ENCODE results near the gene SPO11. TPM values are rescaled to one million over a fixed set of nuclear protein-coding genes. Genes with fewer than 3 reads are reported as not detected.

The SPO11 gene
- total RNA-seq, 2 donors from 2014 or later = not detected

DNA sequence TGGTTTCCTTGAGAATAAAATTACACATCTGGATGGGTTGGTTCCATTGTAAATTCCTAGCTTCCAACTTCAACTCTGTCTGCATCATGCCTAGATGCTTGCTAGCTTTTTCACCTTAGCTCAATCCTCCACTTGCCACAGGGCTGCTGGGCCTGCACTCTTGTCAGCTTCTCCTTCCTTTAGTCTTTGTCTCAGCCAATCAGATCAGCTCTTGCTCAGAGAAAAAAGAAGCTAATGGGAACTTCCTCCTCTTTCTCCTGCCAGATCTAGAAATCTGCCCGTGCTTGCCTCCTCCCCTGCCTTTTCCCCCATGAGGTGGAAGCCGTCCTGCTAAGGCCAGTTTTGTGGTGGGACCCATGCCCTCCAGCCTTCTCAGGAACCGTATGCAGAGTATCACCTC, 40.0 kb downstream of the SPO11 start:
- Histone ChIP-seq H3K27me3 (no peaks in the 10 kb centered on the region), H3K9me3 (no peaks in the 10 kb centered on the region), H3K36me3 (peaks cover 95% of the 10 kb centered on the region), H3K4me3 (no peak overlapping the region), H3K27ac (no peak overlapping the region), H3K4me1 (peaks cover 0 to 5% of the 10 kb centered on the region in 2 donors)
- DNase-seq (ENCODE audit: low spot score) = no peak
- TF ChIP-seq, protein P1, sequence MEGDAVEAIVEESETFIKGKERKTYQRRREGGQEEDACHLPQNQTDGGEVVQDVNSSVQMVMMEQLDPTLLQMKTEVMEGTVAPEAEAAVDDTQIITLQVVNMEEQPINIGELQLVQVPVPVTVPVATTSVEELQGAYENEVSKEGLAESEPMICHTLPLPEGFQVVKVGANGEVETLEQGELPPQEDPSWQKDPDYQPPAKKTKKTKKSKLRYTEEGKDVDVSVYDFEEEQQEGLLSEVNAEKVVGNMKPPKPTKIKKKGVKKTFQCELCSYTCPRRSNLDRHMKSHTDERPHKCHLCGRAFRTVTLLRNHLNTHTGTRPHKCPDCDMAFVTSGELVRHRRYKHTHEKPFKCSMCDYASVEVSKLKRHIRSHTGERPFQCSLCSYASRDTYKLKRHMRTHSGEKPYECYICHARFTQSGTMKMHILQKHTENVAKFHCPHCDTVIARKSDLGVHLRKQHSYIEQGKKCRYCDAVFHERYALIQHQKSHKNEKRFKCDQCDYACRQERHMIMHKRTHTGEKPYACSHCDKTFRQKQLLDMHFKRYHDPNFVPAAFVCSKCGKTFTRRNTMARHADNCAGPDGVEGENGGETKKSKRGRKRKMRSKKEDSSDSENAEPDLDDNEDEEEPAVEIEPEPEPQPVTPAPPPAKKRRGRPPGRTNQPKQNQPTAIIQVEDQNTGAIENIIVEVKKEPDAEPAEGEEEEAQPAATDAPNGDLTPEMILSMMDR (IDR thresholded peaks at IDR 0.05) = no peak

DNA sequence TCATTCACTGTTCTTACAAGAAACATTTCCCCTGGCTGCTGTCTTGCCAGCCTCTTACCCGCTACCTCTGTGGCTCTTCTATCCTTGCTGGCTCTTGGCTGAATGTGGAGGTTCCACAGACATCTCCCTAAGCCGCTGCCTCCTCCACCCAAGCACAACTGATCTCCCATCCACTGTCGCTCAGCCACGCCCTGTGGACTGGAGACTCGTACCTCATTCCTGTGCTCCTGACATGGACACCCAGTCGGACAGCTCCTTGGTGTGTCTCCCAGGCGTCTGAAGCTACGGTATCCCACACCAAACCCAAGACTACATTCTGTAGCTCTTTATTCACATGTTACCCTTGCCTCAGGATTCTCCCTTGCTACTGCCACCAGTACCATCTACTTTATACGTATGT, 40.7 kb downstream of the SPO11 start:
- no peak overlapping the region for H3K4me3 ChIP-seq
- H3K27ac ChIP-seq = no peak overlapping the region
- TF ChIP-seq, protein P1 (IDR thresholded peaks at IDR 0.05) = no peak
- peaks cover 0 to 6% of the 10 kb centered on the region in 2 donors for H3K4me1 ChIP-seq
- H3K9me3 ChIP-seq = no peaks in the 10 kb centered on the region
- DNase-seq (ENCODE audit: low spot score) = no peak
- H3K27me3 ChIP-seq = no peaks in the 10 kb centered on the region
- H3K36me3 ChIP-seq = peaks cover 99% of the 10 kb centered on the region

DNA sequence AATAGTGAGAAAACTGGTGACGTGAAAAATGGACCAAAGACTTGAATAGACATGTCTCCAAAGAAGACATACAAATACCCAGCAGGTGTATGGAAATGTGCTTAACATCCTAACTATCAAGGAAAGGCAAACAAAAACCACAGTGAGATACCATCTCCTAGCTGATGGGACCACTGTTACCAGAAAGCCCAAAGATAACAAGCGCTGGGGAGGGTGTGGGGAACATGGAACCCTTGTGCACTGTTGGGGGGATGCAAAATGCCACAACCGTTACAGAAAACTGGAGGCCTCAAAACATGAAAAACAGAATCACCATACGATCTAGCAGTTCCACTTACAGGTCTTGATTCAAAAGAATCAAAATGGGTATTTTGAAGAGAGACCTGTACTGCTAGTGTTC, 41.8 kb downstream of the SPO11 start:
- Histone ChIP-seq H3K27ac (no peak overlapping the region), H3K4me3 (no peak overlapping the region), H3K36me3 (peaks cover 98% of the 10 kb centered on the region), H3K27me3 (no peaks in the 10 kb centered on the region), H3K4me1 (peaks cover 0 to 9% of the 10 kb centered on the region in 2 donors), H3K9me3 (no peaks in the 10 kb centered on the region)
- DNase-seq (ENCODE audit: low spot score) = no peak
- TF ChIP-seq, protein P1 (IDR thresholded peaks at IDR 0.05) = no peak

DNA sequence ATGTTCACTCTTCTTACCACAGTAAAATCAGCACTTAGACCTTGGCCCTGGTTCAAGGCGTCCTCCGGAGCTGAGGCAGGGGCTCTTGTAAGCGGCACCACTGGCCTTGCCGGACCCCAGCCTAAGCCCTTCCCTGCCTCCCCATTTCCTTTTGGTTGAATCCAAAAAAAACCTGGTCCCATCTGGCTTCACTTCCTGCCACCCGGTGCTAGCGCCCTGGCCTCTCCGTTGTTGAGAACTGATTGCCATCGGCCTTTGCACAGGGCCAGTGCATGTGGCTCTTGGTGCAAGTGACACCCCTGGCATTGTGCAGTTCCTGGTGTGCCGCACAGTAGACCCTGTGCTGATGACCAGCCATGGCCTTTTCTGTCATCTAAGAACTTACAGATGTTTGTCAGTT, 42.6 kb downstream of the SPO11 start:
- H3K4me1 ChIP-seq = peaks cover 0 to 9% of the 10 kb centered on the region in 2 donors
- peaks cover 97% of the 10 kb centered on the region for H3K36me3 ChIP-seq
- DNase-seq (ENCODE audit: low spot score) = no peak
- H3K9me3 ChIP-seq = no peaks in the 10 kb centered on the region
- no peak overlapping the region for H3K4me3 ChIP-seq
- TF ChIP-seq, protein P1 (IDR thresholded peaks at IDR 0.05) = no peak
- no peak overlapping the region for H3K27ac ChIP-seq
- H3K27me3 ChIP-seq = no peaks in the 10 kb centered on the region

DNA sequence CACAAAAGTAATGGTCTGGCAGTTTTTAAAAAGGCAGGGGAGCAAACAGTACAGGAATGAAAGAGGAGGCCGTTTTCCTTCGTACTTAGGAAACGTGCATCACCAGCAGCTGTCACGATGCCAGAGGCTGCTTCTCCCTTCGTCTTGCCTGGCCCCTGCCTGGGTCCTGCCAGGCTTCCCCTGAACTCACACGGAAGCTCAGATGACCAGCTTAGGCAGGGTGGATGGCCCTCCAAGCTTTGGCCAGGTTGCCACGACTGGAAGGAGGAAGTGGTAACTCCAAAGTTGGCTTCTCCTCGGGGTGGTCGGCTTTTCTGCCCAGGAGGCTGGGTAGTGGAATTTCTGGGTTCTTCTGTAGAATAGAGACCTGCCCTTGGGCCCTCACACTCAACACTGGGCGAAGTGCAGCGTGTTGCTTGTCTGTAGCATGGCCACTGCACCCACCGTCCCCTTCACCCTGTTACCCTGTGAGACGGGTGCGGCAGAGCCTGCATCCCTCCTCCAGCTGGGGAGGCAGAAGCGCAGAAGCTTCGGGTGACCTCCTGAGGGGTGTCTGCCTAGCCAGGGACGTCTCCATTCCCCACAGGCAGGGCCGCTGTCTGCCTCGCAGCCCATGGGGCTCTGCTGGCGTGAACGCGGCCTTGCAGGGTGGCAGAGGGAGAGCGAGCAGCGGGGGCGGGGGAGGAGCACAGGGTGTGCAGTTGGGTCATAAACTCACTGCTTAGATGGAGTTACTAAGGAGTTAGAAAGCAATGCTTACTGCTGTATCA, 43.2 kb downstream of the SPO11 start:
- no peak for DNase-seq (ENCODE audit: low spot score)
- no peaks in the 10 kb centered on the region for H3K27me3 ChIP-seq
- H3K27ac ChIP-seq = no peak overlapping the region
- H3K4me3 ChIP-seq = no peak overlapping the region
- peaks cover 0 to 9% of the 10 kb centered on the region in 2 donors for H3K4me1 ChIP-seq
- TF ChIP-seq, protein P1 (IDR thresholded peaks at IDR 0.05) = no peak
- H3K36me3 ChIP-seq = peaks cover 97% of the 10 kb centered on the region
- H3K9me3 ChIP-seq = no peaks in the 10 kb centered on the region

Data from right atrium auricular region (tissue), 2 donors.